GM12873 (cell line): ENCODE results near the gene SEPTIN10.

Source experiments
- CTCF ChIP-seq: IDR thresholded peaks from 2 replicates; pipeline ENCODE4 v1.5.1; 2012; ENCODE audit warnings: low read depth, mild to moderate bottlenecking, moderate library complexity, low read length, control low read depth; ENCODE audit not compliant: insufficient read depth; ENCODE audit errors: missing control alignments

Gene SEPTIN10

GRCh38 chr2:109616184-109616583 lies 2.4 kb upstream of the SEPTIN10 start:
- TF ChIP-seq CTCF, result no peak

GRCh38 chr2:109615637-109616144 lies 1.9 kb upstream of the SEPTIN10 start:
- no peak for TF ChIP-seq CTCF

- no peak for TF ChIP-seq CTCF
These were observed 1.2 kb upstream of the SEPTIN10 start for GRCh38 chr2:109614715-109615636.

GRCh38 chr2:109613081-109613921 lies 465 bp downstream of the SEPTIN10 start:
- no peak for TF ChIP-seq CTCF

- TF ChIP-seq CTCF, result peak; percentile 19
These were observed 2.2 kb downstream of the SEPTIN10 start for GRCh38 chr2:109611467-109612095.

- TF ChIP-seq CTCF, result no peak
These were observed 4.3 kb downstream of the SEPTIN10 start for GRCh38 chr2:109609352-109610024.
